Measurements from ENCODE around the gene UFM1.

GRCh38 chr13:38349390-38350113 is at the start of gene UFM1:
- no peak for TF ChIP-seq CTCF (IDR thresholded peaks at IDR 0.05)
- peak in 1 of 2 donors; percentile 36 for TF ChIP-seq POLR2A (IDR thresholded peaks at IDR 0.05)
